ENCODE measurements around the gene SLC9C2. TPM values are rescaled to one million over a fixed set of nuclear protein-coding genes. Genes with fewer than 3 reads are reported as not detected.

SLC9C2 gene
- total and polyA plus RNA-seq, 8 donors: 0.14 to 0.86 (median 0.39) TPM

DNA sequence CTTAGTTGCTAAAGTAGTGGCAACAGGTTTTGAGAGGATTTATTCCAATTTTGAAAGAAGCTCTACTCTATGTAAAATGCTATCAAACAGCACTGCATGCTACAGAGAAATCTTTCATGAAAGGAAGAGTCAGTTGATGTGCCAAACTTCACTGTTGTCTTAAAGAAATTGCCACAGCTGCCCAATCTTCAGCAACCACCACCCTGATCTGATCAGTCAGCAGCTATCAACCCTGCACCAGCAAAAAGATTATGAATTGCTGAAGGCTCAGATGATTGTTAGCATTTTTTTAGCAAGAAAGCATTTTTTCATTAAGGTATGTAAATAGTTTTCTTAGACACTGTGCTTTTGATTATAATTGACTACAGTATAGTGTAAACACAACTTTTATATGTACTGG lies 49.6 kb downstream of the SLC9C2 start:
- Histone ChIP-seq H3K36me3 (no peaks in the 10 kb centered on the region), H3K4me3 (no peak overlapping the region), H3K9me3 (no peaks in the 10 kb centered on the region), H3K27ac (no peak overlapping the region), H3K4me1 (no peaks in the 10 kb centered on the region), H3K27me3 (no peaks in the 10 kb centered on the region)
- ATAC-seq (no peak), DNase-seq (no peak)
- no peak for TF ChIP-seq CTCF (IDR thresholded peaks at IDR 0.05)
- intact Hi-C loops (cut with DNase I): no loop called here

- ATAC-seq: no peak
- no peaks in the 10 kb centered on the region for H3K27me3 ChIP-seq
- no peak overlapping the region for H3K4me3 ChIP-seq
- H3K4me1 ChIP-seq: no peaks in the 10 kb centered on the region
- no peaks in the 10 kb centered on the region for H3K36me3 ChIP-seq
- TF ChIP-seq CTCF (IDR thresholded peaks at IDR 0.05): no peak
- no peak overlapping the region for H3K27ac ChIP-seq
- intact Hi-C loops (cut with DNase I): no loop called here
- no peaks in the 10 kb centered on the region for H3K9me3 ChIP-seq
- no peak for DNase-seq
These were observed 51.2 kb downstream of the SLC9C2 start for GRCh38 chr1:173551699-173552098.

DNA sequence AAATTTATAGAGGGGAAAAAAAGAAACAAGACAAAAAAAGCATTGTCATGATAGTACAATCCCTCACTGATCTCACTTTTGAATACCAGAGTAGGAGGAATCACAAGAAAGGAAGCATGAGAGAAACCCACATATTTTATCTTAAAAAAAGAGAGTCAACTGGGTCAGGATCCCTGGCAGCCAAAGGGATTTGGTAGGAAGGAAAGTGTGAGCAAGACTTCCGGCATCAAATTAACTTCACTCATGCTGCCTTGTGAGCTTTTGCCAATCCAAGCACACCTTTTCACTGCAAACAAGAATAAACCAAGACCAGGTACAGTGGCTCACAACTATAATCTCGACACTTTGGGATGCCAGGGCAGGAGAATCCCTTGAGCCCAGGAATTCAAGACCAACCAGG lies 53.1 kb downstream of the SLC9C2 start:
- H3K27me3 ChIP-seq: no peaks in the 10 kb centered on the region
- intact Hi-C loops (cut with DNase I): no loop called here
- no peaks in the 10 kb centered on the region for H3K36me3 ChIP-seq
- TF ChIP-seq CTCF (IDR thresholded peaks at IDR 0.05): no peak
- DNase-seq: no peak
- no peaks in the 10 kb centered on the region for H3K4me1 ChIP-seq
- no peaks in the 10 kb centered on the region for H3K9me3 ChIP-seq
- no peak overlapping the region for H3K27ac ChIP-seq
- ATAC-seq: no peak
- H3K4me3 ChIP-seq: no peak overlapping the region

- no peak for TF ChIP-seq CTCF (IDR thresholded peaks at IDR 0.05)
- H3K9me3 ChIP-seq: no peaks in the 10 kb centered on the region
- H3K27ac ChIP-seq: no peak overlapping the region
- no peak overlapping the region for H3K4me3 ChIP-seq
- intact Hi-C loops (cut with DNase I): no loop called here
- DNase-seq (no peak), ATAC-seq (no peak)
- no peaks in the 10 kb centered on the region for H3K4me1 ChIP-seq
- no peaks in the 10 kb centered on the region for H3K36me3 ChIP-seq
- H3K27me3 ChIP-seq: no peaks in the 10 kb centered on the region
These were observed 57.2 kb downstream of the SLC9C2 start for GRCh38 chr1:173545688-173546087.

DNA sequence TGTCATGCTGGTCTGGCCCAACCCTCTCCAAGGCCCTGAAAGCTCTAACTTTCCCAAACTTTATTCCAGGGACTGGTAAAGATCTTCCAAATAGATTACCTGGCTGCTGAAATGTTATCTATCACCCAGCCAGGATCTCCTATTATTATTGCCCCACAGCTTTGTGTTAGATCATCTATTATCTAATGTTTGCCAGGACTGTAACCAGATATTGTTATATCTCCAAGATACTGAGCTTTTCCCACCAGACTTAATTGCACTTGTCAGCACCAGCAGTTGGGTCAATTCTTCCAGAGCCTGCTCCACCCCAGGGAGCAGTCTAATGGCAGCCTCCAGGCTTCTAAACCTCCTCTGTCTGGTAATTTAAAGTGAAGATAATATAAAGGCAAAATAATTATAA lies 66.6 kb downstream of the SLC9C2 start:
- TF ChIP-seq CTCF (IDR thresholded peaks at IDR 0.05): no peak

More for the DNA sequence above, 66.6 kb downstream of the SLC9C2 start:
- no peaks in the 10 kb centered on the region for H3K27me3 ChIP-seq
- no peak for ATAC-seq
- no peak for DNase-seq
- H3K36me3 ChIP-seq: no peaks in the 10 kb centered on the region
- no peaks in the 10 kb centered on the region for H3K4me1 ChIP-seq
- intact Hi-C loops (cut with DNase I): no loop called here
- H3K27ac ChIP-seq: no peak overlapping the region
- no peak overlapping the region for H3K4me3 ChIP-seq
- no peaks in the 10 kb centered on the region for H3K9me3 ChIP-seq

Measured in left lung (tissue), 10 donors.